H9 (cell line): ENCODE data around the gene SPINT1. TPM values are rescaled to one million over a fixed set of nuclear protein-coding genes. Genes with fewer than 3 reads are reported as not detected.

ENCODE experiments used
- DNase-seq: peaks from one replicate; pipeline ENCODE4 v3.0.0-alpha.2; 2017
- H2AFZ ChIP-seq: one replicate; pipeline ENCODE4 v1.6.1; 2013; ENCODE audit warnings: mild to moderate bottlenecking, low read length, control low read depth, moderate library complexity
- H2AK5ac ChIP-seq: 2 replicates; pipeline ENCODE4 v1.6.1; 2013; ENCODE audit warnings: low read length, control low read depth, mixed read lengths; ENCODE audit not compliant: insufficient read length
- H2BK120ac ChIP-seq: one replicate; pipeline ENCODE4 v1.6.1; 2013; ENCODE audit warnings: low read depth, mild to moderate bottlenecking, low read length, control low read depth, inconsistent platforms; ENCODE audit not compliant: poor library complexity, severe bottlenecking
- H2BK12ac ChIP-seq: 2 replicates; pipeline ENCODE4 v1.6.1; 2013; ENCODE audit warnings: low read length, control low read depth, mixed read lengths, low read depth; ENCODE audit not compliant: insufficient read length
- H2BK15ac ChIP-seq: 2 replicates; pipeline ENCODE4 v1.6.1; 2013; ENCODE audit warnings: low read depth, low read length, control low read depth
- H2BK20ac ChIP-seq: one replicate; pipeline ENCODE4 v1.6.1; 2013; ENCODE audit warnings: low read depth, mild to moderate bottlenecking, low read length, control low read depth, inconsistent platforms; ENCODE audit not compliant: poor library complexity, severe bottlenecking
- H2BK5ac ChIP-seq: 2 replicates; pipeline ENCODE4 v1.6.1; 2013; ENCODE audit warnings: low read length, control low read depth, mixed read lengths; ENCODE audit not compliant: insufficient read length
- H3K14ac ChIP-seq: 2 replicates; pipeline ENCODE4 v1.6.1; 2013; ENCODE audit warnings: low read length, control low read depth; ENCODE audit not compliant: insufficient read depth
- H3K18ac ChIP-seq: 2 replicates; pipeline ENCODE4 v1.6.1; 2013; ENCODE audit warnings: low read depth, mild to moderate bottlenecking, mixed read lengths, low read length, control low read depth; ENCODE audit not compliant: insufficient read length
- H3K23ac ChIP-seq: 2 replicates; pipeline ENCODE4 v1.6.1; 2013; ENCODE audit warnings: low read length, control low read depth, mixed read lengths, low read depth; ENCODE audit not compliant: insufficient read length
- H3K23me2 ChIP-seq: 2 replicates; pipeline ENCODE4 v1.6.1; 2013; ENCODE audit warnings: low read depth, mild to moderate bottlenecking, mixed read lengths, low read length, control low read depth; ENCODE audit not compliant: insufficient read length, poor library complexity, severe bottlenecking
- H3K27ac ChIP-seq: 2 replicates; pipeline ENCODE4 v1.5.1; 2013; ENCODE audit warnings: low read length, control low read depth, mixed read lengths, low read depth; ENCODE audit not compliant: insufficient read length
- H3K27me3 ChIP-seq: 2 replicates; pipeline ENCODE4 v1.6.1; 2013; ENCODE audit warnings: low read length, control low read depth, inconsistent platforms; ENCODE audit not compliant: insufficient read depth
- H3K4ac ChIP-seq: 2 replicates; pipeline ENCODE4 v1.6.1; 2013; ENCODE audit warnings: low read depth, mild to moderate bottlenecking, control low read depth, inconsistent platforms, low read length, moderate library complexity
- H3K4me1 ChIP-seq: 2 replicates; pipeline ENCODE4 v1.6.1; 2013; ENCODE audit warnings: low read length, control low read depth, inconsistent platforms; ENCODE audit not compliant: insufficient read depth
- H3K4me2 ChIP-seq: 2 replicates; pipeline ENCODE4 v1.6.1; 2013; ENCODE audit warnings: low read length, control low read depth, mixed read lengths; ENCODE audit not compliant: insufficient read length, insufficient read depth
- H3K56ac ChIP-seq: 2 replicates; pipeline ENCODE4 v1.6.1; 2013; ENCODE audit warnings: low read depth, mild to moderate bottlenecking, mixed read lengths, low read length, control low read depth; ENCODE audit not compliant: insufficient read length
- H3K79me1 ChIP-seq: 2 replicates; pipeline ENCODE4 v1.6.1; 2013; ENCODE audit warnings: low read depth, mild to moderate bottlenecking, moderate library complexity, low read length, control low read depth, inconsistent platforms; ENCODE audit not compliant: insufficient read depth, poor library complexity, severe bottlenecking
- H3K79me2 ChIP-seq: 2 replicates; pipeline ENCODE4 v1.6.1; 2013; ENCODE audit warnings: low read length, control low read depth, inconsistent platforms; ENCODE audit not compliant: insufficient read depth
- H3K9ac ChIP-seq: 2 replicates; pipeline ENCODE4 v1.6.1; 2013; ENCODE audit warnings: low read length, control low read depth, mixed read lengths; ENCODE audit not compliant: insufficient read length; ENCODE audit errors: extremely low read depth
- H3K9me3 ChIP-seq: one replicate; pipeline ENCODE4 v1.6.1; 2013; ENCODE audit warnings: low read depth, low read length, inconsistent platforms; ENCODE audit not compliant: control insufficient read depth
- H3T11ph ChIP-seq: one replicate; pipeline ENCODE4 v1.6.1; 2013; ENCODE audit warnings: mild to moderate bottlenecking, low read length, control low read depth, inconsistent platforms
- H4K20me1 ChIP-seq: one replicate; pipeline ENCODE4 v1.6.1; 2013; ENCODE audit not compliant: control insufficient read depth, insufficient read length, insufficient read depth
- H4K5ac ChIP-seq: 2 replicates; pipeline ENCODE4 v1.6.1; 2013; ENCODE audit warnings: low read depth, mild to moderate bottlenecking, mixed read lengths, low read length, control low read depth; ENCODE audit not compliant: insufficient read length
- H4K8ac ChIP-seq: replicated peaks from 2 replicates; pipeline ENCODE4 v1.6.1; 2013; ENCODE audit warnings: low read length, control low read depth, mixed read lengths, low read depth; ENCODE audit not compliant: insufficient read length
- H4K91ac ChIP-seq: 2 replicates; pipeline ENCODE4 v1.6.1; 2013; ENCODE audit warnings: low read depth, mild to moderate bottlenecking, moderate library complexity, mixed read lengths, low read length, control low read depth; ENCODE audit not compliant: insufficient read length
- H3K27ac Mint-ChIP-seq, 3 experiments: 2 replicates in 2 of 3; 3 replicates in 1 of 3; pipeline ENCODE4 v1.8.0; 2020 to 2021; ENCODE audit warnings: mixed read lengths in 3 of 3, mild to moderate bottlenecking in 1 of 3, moderate library complexity in 1 of 3
- H3K27me3 Mint-ChIP-seq: 2 replicates; pipeline ENCODE4 v1.8.0; 2021; ENCODE audit warnings: low read depth, mild to moderate bottlenecking, moderate library complexity, mixed read lengths
- H3K36me3 Mint-ChIP-seq, 3 experiments: 2 replicates in 2 of 3; 3 replicates in 1 of 3; pipeline ENCODE4 v1.8.0; 2020 to 2021; ENCODE audit warnings: low read depth in 3 of 3, mixed read lengths in 3 of 3; ENCODE audit not compliant: insufficient read depth in 1 of 3
- H3K4me1 Mint-ChIP-seq, 2 experiments: 2 replicates each; pipeline ENCODE4 v1.8.0; 2020; ENCODE audit warnings: mixed read lengths in 2 of 2
- H3K4me3 Mint-ChIP-seq, 2 experiments: 2 replicates in 1 of 2; 3 replicates in 1 of 2; pipeline ENCODE4 v1.8.0; 2020 to 2021; ENCODE audit warnings: mild to moderate bottlenecking in 2 of 2, mixed read lengths in 2 of 2, moderate library complexity in 1 of 2
- H3K9me3 Mint-ChIP-seq, 2 experiments: 2 replicates in 1 of 2; 3 replicates in 1 of 2; pipeline ENCODE4 v1.8.0; 2020; ENCODE audit warnings: mild to moderate bottlenecking in 2 of 2, mixed read lengths in 2 of 2, moderate library complexity in 1 of 2
- total RNA-seq: library from RNA; stranded (reverse); gene quantifications from 2 replicates; pipeline ENCODE4 v1.2.1, GENCODE V29; 2021
- TF ChIP-seq, protein P1 (sequence below): fragments of 200-600 bp; sonication (generic); conservative IDR thresholded peaks from 3 replicates; pipeline ENCODE4 v1.8.0; 2021; ENCODE audit warnings: antibody characterized with exemption, mild to moderate bottlenecking

The SPINT1 gene
- total RNA-seq, 1 experiment from 2014 or later: 130 TPM

DNA sequence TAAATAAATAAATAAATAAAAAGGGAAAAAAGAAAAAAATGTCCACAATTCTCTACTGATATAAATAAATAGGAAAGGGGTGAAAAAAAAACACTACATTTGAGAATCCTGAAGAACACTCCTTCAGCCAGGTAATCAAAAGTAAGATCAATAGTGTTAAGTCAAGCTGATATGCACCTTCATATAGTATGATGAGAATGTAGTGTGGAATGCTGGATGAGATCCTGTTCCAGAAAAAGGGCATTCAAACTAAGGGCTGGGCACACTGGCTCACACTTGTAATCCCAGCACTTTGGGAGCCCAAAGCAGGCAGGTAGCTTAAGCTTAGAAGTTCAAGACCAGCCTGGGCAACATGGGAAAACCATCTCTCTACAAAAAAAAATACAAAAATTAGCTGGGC is 45.3 kb downstream of the SPINT1 start:
- peaks cover 23% of the 10 kb centered on the region for H3K27me3 Mint-ChIP-seq
- Histone ChIP-seq H4K20me1 (no peaks in the 10 kb centered on the region), H4K91ac (no peak overlapping the region), H3K14ac (no peak overlapping the region), H2AFZ (no peak overlapping the region), H3K23me2 (peaks cover 4% of the 10 kb centered on the region), H2BK20ac (no peak overlapping the region), H3K56ac (no peak overlapping the region), H3K9me3 (no peaks in the 10 kb centered on the region), H2BK5ac (no peak overlapping the region), H3K4ac (no peak overlapping the region), H3K79me2 (no peaks in the 10 kb centered on the region), H2BK12ac (no peak overlapping the region), H3K79me1 (no peaks in the 10 kb centered on the region), H4K8ac (no peak overlapping the region), H3K4me1 (no peaks in the 10 kb centered on the region), H3K18ac (no peak overlapping the region), H2BK120ac (no peak overlapping the region), H3K9ac (no peak overlapping the region), H2AK5ac (no peak overlapping the region), H3K4me2 (no peak overlapping the region), H3K23ac (no peak overlapping the region), H4K5ac (no peak overlapping the region), H2BK15ac (no peak overlapping the region), H3T11ph (no peak overlapping the region), H3K27ac (no peak overlapping the region), H3K27me3 (no peaks in the 10 kb centered on the region)
- H3K36me3 Mint-ChIP-seq: no peaks in the 10 kb centered on the region
- peaks cover 6 to 7% of the 10 kb centered on the region in 2 experiments for H3K4me1 Mint-ChIP-seq
- H3K27ac Mint-ChIP-seq: no peak overlapping the region
- no peaks in the 10 kb centered on the region; a peak in 1 of 5 replicates for H3K9me3 Mint-ChIP-seq
- TF ChIP-seq, protein P1, sequence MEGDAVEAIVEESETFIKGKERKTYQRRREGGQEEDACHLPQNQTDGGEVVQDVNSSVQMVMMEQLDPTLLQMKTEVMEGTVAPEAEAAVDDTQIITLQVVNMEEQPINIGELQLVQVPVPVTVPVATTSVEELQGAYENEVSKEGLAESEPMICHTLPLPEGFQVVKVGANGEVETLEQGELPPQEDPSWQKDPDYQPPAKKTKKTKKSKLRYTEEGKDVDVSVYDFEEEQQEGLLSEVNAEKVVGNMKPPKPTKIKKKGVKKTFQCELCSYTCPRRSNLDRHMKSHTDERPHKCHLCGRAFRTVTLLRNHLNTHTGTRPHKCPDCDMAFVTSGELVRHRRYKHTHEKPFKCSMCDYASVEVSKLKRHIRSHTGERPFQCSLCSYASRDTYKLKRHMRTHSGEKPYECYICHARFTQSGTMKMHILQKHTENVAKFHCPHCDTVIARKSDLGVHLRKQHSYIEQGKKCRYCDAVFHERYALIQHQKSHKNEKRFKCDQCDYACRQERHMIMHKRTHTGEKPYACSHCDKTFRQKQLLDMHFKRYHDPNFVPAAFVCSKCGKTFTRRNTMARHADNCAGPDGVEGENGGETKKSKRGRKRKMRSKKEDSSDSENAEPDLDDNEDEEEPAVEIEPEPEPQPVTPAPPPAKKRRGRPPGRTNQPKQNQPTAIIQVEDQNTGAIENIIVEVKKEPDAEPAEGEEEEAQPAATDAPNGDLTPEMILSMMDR: no peak
- no peak overlapping the region for H3K4me3 Mint-ChIP-seq
- no peak for DNase-seq
